Loucy (cell line): Measurements from ENCODE around the gene INSR.

Experiments used
- H2AFZ ChIP-seq: fragments of 200-600 bp; sonication (generic); 2 replicates; pipeline ENCODE4 v1.6.0; 2016; ENCODE audit warnings: antibody characterized with exemption, mild to moderate bottlenecking, low read length, moderate library complexity
- H3F3A ChIP-seq: fragments of 200-600 bp; 2 replicates; pipeline ENCODE4 v1.6.0; 2016; ENCODE audit warnings: antibody characterized with exemption, low read depth, mild to moderate bottlenecking
- H3K27me3 ChIP-seq: fragments of 200-600 bp; sonication (generic); 2 replicates; pipeline ENCODE4 v1.6.1; 2014; ENCODE audit warnings: low read length, mild to moderate bottlenecking; ENCODE audit not compliant: insufficient read depth, poor library complexity, severe bottlenecking
- H3K36me3 ChIP-seq: fragments of 200-600 bp; sonication (generic); 2 replicates; pipeline ENCODE4 v1.6.1; 2016; ENCODE audit warnings: low read length; ENCODE audit not compliant: insufficient read depth
- H3K4me1 ChIP-seq: fragments of 200-600 bp; sonication (generic); 2 replicates; pipeline ENCODE4 v1.5.1; 2014; ENCODE audit warnings: low read length, mild to moderate bottlenecking; ENCODE audit not compliant: insufficient read depth, poor library complexity, severe bottlenecking
- H3K4me2 ChIP-seq: fragments of 200-600 bp; sonication (generic); 2 replicates; pipeline ENCODE4 v1.6.0; 2014; ENCODE audit warnings: antibody characterized with exemption, low read length, low read depth, mild to moderate bottlenecking; ENCODE audit not compliant: poor library complexity, severe bottlenecking
- H3K4me3 ChIP-seq: fragments of 200-600 bp; sonication (generic); 2 replicates; pipeline ENCODE4 v1.5.1; 2014; ENCODE audit warnings: low read length, mild to moderate bottlenecking, mixed read lengths; ENCODE audit not compliant: poor library complexity, severe bottlenecking
- H3K79me2 ChIP-seq: fragments of 200-600 bp; sonication (generic); 2 replicates; pipeline ENCODE4 v1.6.1; 2014; ENCODE audit warnings: low read length; ENCODE audit not compliant: insufficient read depth
- H3K9ac ChIP-seq: fragments of 200-600 bp; sonication (generic); 2 replicates; pipeline ENCODE4 v1.6.0; 2014; ENCODE audit warnings: mild to moderate bottlenecking, low read depth, low read length, moderate library complexity; ENCODE audit not compliant: poor library complexity, severe bottlenecking
- H3K9me2 ChIP-seq: fragments of 200-600 bp; sonication (generic); replicated peaks from 2 replicates; pipeline ENCODE4 v1.6.1; 2016; ENCODE audit warnings: low read depth, low read length, mixed read lengths
- H3K9me3 ChIP-seq: fragments of 200-600 bp; sonication (generic); 2 replicates; pipeline ENCODE4 v1.6.1; 2014; ENCODE audit warnings: mild to moderate bottlenecking, antibody characterized with exemption, low read length, low read depth; ENCODE audit not compliant: insufficient read depth
- H4K20me1 ChIP-seq: fragments of 200-600 bp; sonication (generic); 2 replicates; pipeline ENCODE4 v1.6.0; 2014; ENCODE audit warnings: antibody characterized with exemption, low read length, mild to moderate bottlenecking; ENCODE audit not compliant: insufficient read depth, poor library complexity, severe bottlenecking
- EZH2phosphoT487 ChIP-seq: fragments of 200-600 bp; IDR thresholded peaks from 2 replicates; pipeline ENCODE4 v1.6.1; 2018; ENCODE audit warnings: antibody characterized with exemption, mild to moderate bottlenecking, moderate library complexity, borderline replicate concordance
- TF ChIP-seq, protein P1 (sequence below): fragments of 200-600 bp; sonication (generic); conservative IDR thresholded peaks from 2 replicates; pipeline ENCODE4 v1.5.1; 2014; ENCODE audit warnings: mild to moderate bottlenecking, antibody characterized with exemption, low read length

INSR gene

DNA sequence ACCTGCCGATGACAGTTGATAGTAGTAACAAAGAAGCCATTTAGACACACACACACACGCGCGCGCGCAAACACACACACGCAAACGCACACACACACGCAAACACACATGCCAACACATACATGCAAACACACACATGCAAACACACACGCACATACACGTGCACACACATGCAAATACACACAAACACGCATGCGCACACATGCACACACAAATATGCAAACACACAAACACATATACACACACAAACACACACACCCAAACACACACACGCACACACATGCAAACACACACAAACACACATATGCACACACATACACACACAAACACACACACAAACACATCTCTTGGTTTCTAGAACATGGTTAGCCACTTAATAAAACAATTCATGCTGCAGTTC, 174.6 kb downstream of the INSR start:
- Histone ChIP-seq H3K9me3 (no peaks in the 10 kb centered on the region), H3K36me3 (peaks cover 16% of the 10 kb centered on the region; the same call in 1 of the 2 replicates), H3F3A (no peaks in the 10 kb centered on the region), H3K4me2 (no peak overlapping the region), H3K9ac (no peak overlapping the region), H3K79me2 (no peaks in the 10 kb centered on the region), H3K4me1 (no peaks in the 10 kb centered on the region), H3K9me2 (no peaks in the 10 kb centered on the region), H2AFZ (no peak overlapping the region), H3K27me3 (no peaks in the 10 kb centered on the region), H3K4me3 (no peak overlapping the region), H4K20me1 (no peaks in the 10 kb centered on the region)
- TF ChIP-seq EZH2phosphoT487: no peak
- TF ChIP-seq, protein P1, sequence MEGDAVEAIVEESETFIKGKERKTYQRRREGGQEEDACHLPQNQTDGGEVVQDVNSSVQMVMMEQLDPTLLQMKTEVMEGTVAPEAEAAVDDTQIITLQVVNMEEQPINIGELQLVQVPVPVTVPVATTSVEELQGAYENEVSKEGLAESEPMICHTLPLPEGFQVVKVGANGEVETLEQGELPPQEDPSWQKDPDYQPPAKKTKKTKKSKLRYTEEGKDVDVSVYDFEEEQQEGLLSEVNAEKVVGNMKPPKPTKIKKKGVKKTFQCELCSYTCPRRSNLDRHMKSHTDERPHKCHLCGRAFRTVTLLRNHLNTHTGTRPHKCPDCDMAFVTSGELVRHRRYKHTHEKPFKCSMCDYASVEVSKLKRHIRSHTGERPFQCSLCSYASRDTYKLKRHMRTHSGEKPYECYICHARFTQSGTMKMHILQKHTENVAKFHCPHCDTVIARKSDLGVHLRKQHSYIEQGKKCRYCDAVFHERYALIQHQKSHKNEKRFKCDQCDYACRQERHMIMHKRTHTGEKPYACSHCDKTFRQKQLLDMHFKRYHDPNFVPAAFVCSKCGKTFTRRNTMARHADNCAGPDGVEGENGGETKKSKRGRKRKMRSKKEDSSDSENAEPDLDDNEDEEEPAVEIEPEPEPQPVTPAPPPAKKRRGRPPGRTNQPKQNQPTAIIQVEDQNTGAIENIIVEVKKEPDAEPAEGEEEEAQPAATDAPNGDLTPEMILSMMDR: no peak

DNA sequence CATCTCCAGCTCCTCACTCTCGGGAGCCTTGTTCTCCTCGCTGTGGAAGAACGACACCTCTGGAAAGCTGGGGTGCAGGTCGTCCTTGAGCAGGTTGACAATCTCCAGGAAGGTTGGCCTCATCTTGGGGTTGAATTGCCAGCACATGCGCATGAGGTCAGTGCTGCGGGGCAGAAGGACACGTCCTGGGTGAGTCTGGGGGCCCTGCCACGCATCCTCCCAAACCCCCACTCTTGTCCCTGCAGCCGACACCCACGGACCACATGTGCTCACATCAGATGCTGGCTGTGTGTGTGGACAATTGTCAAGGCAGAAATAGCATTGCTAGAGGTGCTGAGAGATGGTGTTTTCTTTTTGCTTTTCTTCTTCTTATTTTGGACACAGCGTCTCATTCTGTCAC, 177.0 kb downstream of the INSR start:
- no peaks in the 10 kb centered on the region for H3K79me2 ChIP-seq
- no peak for TF ChIP-seq EZH2phosphoT487
- TF ChIP-seq, protein P1: no peak
- H4K20me1 ChIP-seq: no peaks in the 10 kb centered on the region

DNA sequence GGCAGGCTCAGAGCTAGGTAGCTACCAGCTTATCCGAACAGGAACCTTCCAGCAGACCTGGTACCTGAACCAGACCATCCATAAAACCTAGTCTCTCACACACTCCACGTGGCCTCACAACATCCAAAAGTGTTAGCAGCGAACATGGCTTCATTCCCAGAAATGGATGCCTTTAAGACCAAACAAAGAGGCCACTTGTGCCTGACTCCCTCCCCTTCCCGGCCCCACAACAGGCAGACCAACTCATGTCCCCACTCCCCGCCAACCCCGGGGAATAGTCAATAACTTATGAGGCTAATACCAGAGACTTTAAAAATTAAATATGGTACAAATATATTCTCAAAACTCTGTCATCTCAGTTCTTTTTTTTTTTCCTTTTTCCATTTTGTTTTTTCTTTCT, 178.5 kb downstream of the INSR start:
- Histone ChIP-seq H3K9me3 (no peaks in the 10 kb centered on the region), H2AFZ (no peak overlapping the region), H3K4me1 (no peaks in the 10 kb centered on the region), H4K20me1 (no peaks in the 10 kb centered on the region), H3K4me2 (no peak overlapping the region), H3K79me2 (no peaks in the 10 kb centered on the region), H3F3A (no peaks in the 10 kb centered on the region), H3K9me2 (no peaks in the 10 kb centered on the region), H3K4me3 (no peak overlapping the region), H3K9ac (no peak overlapping the region), H3K27me3 (no peaks in the 10 kb centered on the region), H3K36me3 (peaks cover 16% of the 10 kb centered on the region; the same call in 1 of the 2 replicates)
- TF ChIP-seq, protein P1: no peak
- no peak for TF ChIP-seq EZH2phosphoT487

More for the DNA sequence above, 177.0 kb downstream of the INSR start:
- Histone ChIP-seq H3K4me1 (no peaks in the 10 kb centered on the region), H3K4me3 (no peak overlapping the region), H3K4me2 (no peak overlapping the region), H3K9ac (no peak overlapping the region), H3K27me3 (no peaks in the 10 kb centered on the region), H3K9me2 (no peaks in the 10 kb centered on the region), H2AFZ (no peak overlapping the region), H3K9me3 (no peaks in the 10 kb centered on the region), H3K36me3 (peaks cover 16% of the 10 kb centered on the region; the same call in 1 of the 2 replicates), H3F3A (no peaks in the 10 kb centered on the region)
